ENCODE results near the gene OAS3.

GRCh38 chr12:112941528-112942335 lies 3.5 kb downstream of the OAS3 start:
- TF ChIP-seq CTCF (IDR thresholded peaks at IDR 0.05; ENCODE audit: low read depth, low read length, missing input control) (no peak), ZBTB33 (IDR thresholded peaks at IDR 0.05) (no peak), REST (IDR thresholded peaks at IDR 0.05) (no peak), YY1 (IDR thresholded peaks at IDR 0.05) (no peak), EGR1 (IDR thresholded peaks at IDR 0.05; ENCODE audit: low read depth in 2 of 2) (no peak), GABPA (IDR thresholded peaks at IDR 0.05 in 1 of 2, conservative IDR thresholded peaks at IDR 0.05 in 1 of 2) (no peak), RAD21 (IDR thresholded peaks at IDR 0.05) (no peak), ATF3 (IDR thresholded peaks at IDR 0.05) (no peak), TAF1 (conservative IDR thresholded peaks at IDR 0.05) (no peak), MAX (IDR thresholded peaks at IDR 0.05) (no peak), SP1 (IDR thresholded peaks at IDR 0.05) (no peak), JUND (IDR thresholded peaks at IDR 0.05) (no peak), FOXA1 (IDR thresholded peaks at IDR 0.05) (no peak)
